NT2/D1 (cell line): ENCODE data around the gene PTPRN2.

ENCODE experiments used
- SUZ12 ChIP-seq: IDR thresholded peaks from 2 replicates; pipeline ENCODE4 v1.6.1; 2011; ENCODE audit not compliant: insufficient read length, insufficient read depth; ENCODE audit errors: extremely low read depth
- YY1 ChIP-seq: IDR thresholded peaks from 2 replicates; pipeline ENCODE4 v1.6.1; 2011; ENCODE audit not compliant: insufficient read length, insufficient read depth
- ZNF274 ChIP-seq: IDR thresholded peaks from 2 replicates; pipeline ENCODE4 v1.6.1; 2011; ENCODE audit warnings: mild to moderate bottlenecking, low read depth, low read length

- TF ChIP-seq ZNF274 (no peak), SUZ12 (no peak), YY1 (no peak)
These were observed 109.8 kb downstream of the PTPRN2 start for GRCh38 chr7:158477866-158478265.
